A673 (cell line): ENCODE data around the gene TEKTIP1.

ENCODE experiments used
- CTCF ChIP-seq: fragments of 300-800, 200-600 bp; sonication (generic); conservative IDR thresholded peaks from 2 replicates; pipeline ENCODE4 v1.5.1; 2017; ENCODE audit warnings: low read depth, mild to moderate bottlenecking, antibody characterized with exemption, low read length, moderate library complexity, mixed read lengths
- EZH2 ChIP-seq: fragments of 200-600 bp; sonication (generic); IDR thresholded peaks from 2 replicates; pipeline ENCODE4 v1.6.1; 2017; ENCODE audit warnings: borderline replicate concordance, low read depth, mild to moderate bottlenecking, mixed read lengths, antibody characterized with exemption, low read length; ENCODE audit not compliant: poor library complexity, severe bottlenecking

DNA sequence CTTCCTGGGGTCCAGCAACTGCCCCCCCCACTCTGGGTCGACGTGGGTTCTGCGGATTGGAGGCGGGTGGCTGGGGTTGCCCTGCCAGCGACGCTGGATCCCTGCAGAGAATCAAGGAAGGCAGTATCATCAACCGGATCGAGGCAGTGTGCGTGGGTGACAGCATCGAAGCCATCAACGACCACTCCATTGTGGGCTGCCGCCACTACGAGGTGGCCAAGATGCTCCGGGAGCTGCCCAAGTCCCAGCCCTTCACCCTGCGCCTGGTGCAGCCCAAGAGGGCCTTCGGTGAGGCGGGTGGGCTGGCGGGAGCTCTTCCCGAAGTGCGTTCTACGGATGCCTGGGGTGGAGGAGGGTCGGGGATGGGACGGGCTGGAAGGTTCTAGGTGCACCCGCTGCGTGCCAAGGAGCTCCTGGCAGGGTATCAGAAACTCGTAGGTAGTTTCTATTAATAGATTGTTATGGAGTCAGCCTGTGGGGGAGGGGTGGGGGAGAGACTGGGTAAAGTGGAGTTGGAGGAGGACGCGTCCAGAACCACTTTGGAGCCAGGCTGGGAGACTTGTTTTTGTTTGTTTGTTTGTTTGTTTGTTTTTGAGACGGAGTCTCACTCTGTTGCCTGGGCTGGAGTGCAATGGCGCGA, 47.9 kb downstream of the TEKTIP1 start:
- TF ChIP-seq CTCF (no peak), EZH2 (no peak)
